Globus pallidus (tissue), 1 donor: Measurements from ENCODE around the gene MRTFB.
A peak's percentile ranks its signal among the peaks of the same experiment; 100 is the strongest.

ENCODE experiments used
- DNase-seq: peaks from one replicate; pipeline ENCODE4 v3.0.0-alpha.2; 2015; ENCODE audit warnings: low spot score

The MRTFB gene

DNA sequence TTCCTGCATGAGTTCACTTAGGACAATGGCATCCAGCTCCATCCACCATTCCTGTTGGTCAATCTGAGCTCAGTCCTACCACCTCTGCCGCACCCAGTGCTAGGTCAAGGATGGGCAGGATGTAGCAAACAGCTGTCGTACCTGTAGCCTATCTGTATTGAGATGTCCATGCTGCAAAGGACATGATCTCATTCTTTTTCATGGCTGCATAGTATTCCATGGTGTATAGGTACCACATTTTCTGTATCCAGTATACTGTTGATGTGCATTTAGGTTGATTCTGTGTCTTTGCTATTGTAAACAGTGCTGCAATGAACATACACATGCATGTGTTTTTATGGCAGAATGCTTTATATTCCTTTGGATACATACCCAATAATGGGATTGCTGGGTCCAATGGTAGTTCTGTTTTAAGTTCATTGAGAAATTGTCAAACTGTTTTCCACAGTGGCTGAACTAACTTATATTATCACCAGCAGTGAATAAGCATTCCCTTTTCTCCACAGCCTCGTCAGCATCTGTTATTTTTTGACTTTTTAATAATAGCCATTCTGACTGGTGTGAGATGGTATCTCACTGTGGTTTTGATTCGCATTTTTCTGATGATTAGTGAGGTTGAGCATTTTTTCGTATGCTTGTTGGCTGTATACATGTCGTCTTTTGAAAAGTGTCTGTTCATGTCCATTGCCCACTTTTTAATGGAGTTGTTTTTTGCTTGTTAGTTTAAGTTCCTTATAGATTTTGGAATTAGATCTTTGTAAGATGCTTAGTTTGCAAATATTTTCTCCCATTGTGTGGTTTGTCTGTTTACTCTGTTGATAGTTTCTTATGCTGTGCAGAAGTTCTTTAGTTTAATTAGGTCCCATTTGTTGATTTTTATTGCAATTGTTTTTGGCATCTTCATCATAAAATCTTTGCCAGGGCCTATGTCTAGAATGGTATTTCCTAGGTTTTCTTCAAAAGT is 7.2 kb upstream of the MRTFB start:
- no peak for DNase-seq

DNA sequence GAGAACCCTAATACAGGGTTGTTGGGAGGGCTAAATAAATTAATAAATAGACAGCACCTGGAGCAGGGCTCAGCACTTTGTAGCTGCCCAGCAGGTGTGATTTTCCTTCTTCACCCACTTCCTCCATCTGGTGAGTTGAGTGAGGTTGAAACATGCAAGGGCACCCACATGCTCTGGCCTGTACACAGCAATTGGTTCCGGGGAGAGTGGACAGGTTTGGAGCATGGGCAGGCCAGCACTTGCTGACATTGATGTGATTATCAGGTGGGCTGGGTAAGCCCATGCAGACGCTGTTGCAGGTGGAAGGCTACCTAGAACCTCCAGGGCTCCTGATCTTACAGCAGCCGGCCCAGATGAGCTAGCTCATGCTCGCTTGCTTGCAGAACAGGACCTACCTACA is 1.3 kb upstream of the MRTFB start:
- no peak for DNase-seq

DNA sequence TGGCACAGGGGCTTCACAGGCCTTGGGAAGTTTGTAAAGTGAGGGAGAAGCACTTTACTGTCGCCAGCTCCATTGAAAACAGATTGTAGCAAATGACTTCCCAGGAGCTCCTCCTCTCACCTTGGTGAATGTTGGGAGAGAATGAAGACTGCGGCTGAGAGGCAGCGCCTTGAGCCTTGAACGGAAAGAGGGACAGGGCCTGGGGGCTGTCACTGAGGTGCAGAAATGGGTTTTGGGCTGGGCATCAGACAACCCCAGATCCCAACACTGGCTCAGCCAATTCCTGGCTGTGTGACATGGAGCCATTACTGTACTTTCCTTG is 603 bp upstream of the MRTFB start:
- DNase-seq: no peak

DNA sequence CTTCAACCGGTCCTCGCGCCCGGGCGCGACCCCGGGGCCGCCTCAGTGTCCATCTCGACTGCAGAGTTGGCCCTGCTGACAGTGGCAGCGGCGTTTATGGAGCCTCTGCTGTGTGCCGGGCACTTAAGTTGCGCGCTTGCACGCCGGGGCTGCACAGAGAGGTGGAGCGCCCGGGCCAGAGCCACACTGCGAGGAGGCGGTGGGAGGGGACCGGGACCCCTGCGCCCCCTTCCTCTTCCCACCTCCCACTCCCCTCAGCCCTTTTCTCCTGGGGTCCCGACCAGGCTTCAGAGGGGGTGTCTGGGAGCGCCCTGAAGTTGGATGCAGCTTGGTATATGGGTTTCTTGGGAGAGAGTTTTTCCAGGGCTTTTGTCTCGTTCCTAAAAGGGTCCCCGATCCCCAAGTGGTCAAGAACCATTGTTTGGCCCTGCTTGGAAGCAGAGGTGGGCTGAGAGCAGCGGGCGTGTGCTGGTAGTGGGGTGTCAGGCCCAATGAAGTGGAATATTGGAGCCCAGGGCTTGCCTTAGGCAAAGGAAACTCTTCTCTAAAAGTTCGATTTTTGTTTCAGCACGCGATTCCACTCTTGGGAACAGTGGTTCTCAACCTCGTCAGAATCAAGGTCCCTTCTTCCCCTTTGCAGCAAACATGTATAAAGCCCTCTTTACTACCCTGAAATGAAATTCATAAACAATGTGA is 605 bp downstream of the MRTFB start:
- DNase-seq: no peak

- no peak for DNase-seq
These were observed 1.2 kb downstream of the MRTFB start for GRCh38 chr16:14072360-14072759.

GRCh38 chr16:14074544-14074943 is 3.4 kb downstream of the MRTFB start:
- no peak for DNase-seq

- no peak for DNase-seq
These were observed 6.8 kb downstream of the MRTFB start for GRCh38 chr16:14077918-14078317.

DNA sequence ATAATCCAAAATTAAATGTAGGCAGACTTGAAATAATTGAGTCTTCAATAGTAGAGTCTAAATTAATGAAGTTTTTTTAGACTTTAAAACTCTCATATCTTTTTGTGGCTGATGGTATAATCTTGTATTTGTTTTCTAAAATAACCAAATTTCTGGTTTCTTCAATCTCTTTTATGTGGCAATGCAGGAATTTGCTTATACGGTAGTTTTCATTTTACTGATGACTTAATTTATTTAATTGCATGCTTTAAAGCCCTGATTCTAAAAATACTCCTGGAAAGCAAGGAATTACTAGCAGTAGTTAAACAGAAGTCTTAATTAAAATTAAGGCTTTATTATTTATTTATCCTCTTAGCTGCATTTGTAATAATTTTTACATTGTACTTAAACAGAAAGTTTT is 15.4 kb downstream of the MRTFB start:
- no peak for DNase-seq

- DNase-seq: no peak
These were observed 16.1 kb downstream of the MRTFB start for GRCh38 chr16:14087181-14087580.

- DNase-seq: no peak
These were observed 16.6 kb downstream of the MRTFB start for GRCh38 chr16:14087590-14088154.

GRCh38 chr16:14088155-14088753 is 17.1 kb downstream of the MRTFB start:
- peak; percentile 15 for DNase-seq

GRCh38 chr16:14089283-14089823 is 18.2 kb downstream of the MRTFB start:
- DNase-seq: no peak

GRCh38 chr16:14092561-14092960 is 21.4 kb downstream of the MRTFB start:
- no peak for DNase-seq

DNA sequence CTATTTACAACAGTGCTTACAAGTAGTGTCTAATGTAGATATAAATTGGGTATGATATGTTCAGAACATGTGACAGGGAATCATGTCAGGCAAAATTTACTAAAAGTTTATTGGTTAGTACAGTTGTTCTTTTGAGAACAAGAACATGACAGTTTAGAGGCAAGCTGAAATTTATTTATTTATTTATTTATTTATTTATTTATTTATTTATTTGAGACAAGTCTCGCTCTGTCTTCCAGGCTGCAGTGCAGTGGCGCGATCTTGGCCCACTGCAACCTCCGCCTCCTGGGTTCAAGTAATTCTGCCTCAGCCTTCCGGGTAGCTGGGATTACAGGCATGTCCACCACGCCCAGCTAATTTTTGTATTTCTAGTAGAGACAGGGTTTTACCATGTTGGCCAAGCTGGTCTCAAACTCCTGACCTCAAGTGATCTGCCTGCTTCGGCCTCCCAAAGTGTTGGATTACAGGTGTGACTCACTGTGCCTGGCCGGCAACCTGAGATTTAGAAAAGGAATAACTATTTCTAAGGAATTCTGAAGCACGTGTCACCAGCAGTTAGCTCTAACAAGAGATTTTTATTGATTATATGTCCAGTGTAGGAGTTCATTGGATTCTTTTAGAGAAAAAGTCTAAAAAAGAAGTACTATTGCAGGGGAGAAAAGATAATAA is 24.9 kb downstream of the MRTFB start:
- no peak for DNase-seq

GRCh38 chr16:14097182-14097959 is 26.3 kb downstream of the MRTFB start:
- no peak for DNase-seq

GRCh38 chr16:14098081-14098480 is 27.0 kb downstream of the MRTFB start:
- DNase-seq: no peak

DNA sequence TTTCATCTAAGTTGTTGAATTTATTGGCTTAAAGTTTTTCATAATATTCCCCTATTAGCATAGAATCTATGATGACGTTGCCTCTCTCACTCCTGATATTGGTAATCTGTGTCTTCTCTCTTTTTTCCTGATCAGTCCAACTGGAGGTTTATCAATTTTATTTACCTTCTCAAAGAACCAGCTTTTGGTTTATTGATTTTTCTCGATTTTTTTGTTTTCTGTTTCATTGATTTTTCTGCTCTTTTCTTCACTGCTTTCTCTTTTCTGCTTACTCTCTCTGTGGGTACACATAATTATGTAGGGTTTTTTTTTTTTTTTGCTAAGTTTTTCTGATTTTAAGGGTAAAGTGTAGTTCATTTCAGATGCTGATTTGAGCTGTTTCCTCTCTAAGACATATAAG is 29.7 kb downstream of the MRTFB start:
- no peak for DNase-seq

GRCh38 chr16:14101415-14101814 is 30.3 kb downstream of the MRTFB start:
- DNase-seq: no peak

- no peak for DNase-seq
These were observed 32.0 kb downstream of the MRTFB start for GRCh38 chr16:14102925-14103720.

GRCh38 chr16:14104066-14104465 is 32.9 kb downstream of the MRTFB start:
- DNase-seq: no peak
